Mononuclear cell (primary cell): Measurements from ENCODE around the gene PRDX3. TPM values are rescaled to one million over a fixed set of nuclear protein-coding genes. Genes with fewer than 3 reads are reported as not detected.
"Not testable (repeated sequence)": the region's sequence is repeated elsewhere in the genome, so short reads cannot be mapped to it uniquely, and the experiment has no call there.

ENCODE experiments used
- H3K27me3 ChIP-seq: 2 replicates; pipeline ENCODE4 v1.6.0; 2011; ENCODE audit warnings: low read length, control low read depth; ENCODE audit not compliant: insufficient read depth
- H3K4me1 ChIP-seq: 2 replicates; pipeline ENCODE4 v1.5.1; 2011; ENCODE audit warnings: mild to moderate bottlenecking, low read length, control low read depth; ENCODE audit not compliant: insufficient read depth
- H3K4me3 ChIP-seq: 2 replicates; pipeline ENCODE4 v1.5.1; 2011; ENCODE audit warnings: mild to moderate bottlenecking, low read length, moderate library complexity
- H3K9me3 ChIP-seq: 2 replicates; pipeline ENCODE4 v1.5.1; 2011; ENCODE audit warnings: low read depth, mild to moderate bottlenecking, control low read depth, low read length
- total RNA-seq: library from RNA; depleted of rRNA; stranded (reverse); fragments of >200 nt; gene quantifications from one replicate; pipeline ENCODE4 v1.2.3, GENCODE V29; 2012

The PRDX3 gene
- total RNA-seq, 1 donor, result 28.8 TPM

- no peaks in the 10 kb centered on the region for H3K27me3 ChIP-seq
- no peak overlapping the region for H3K4me3 ChIP-seq
- H3K9me3 ChIP-seq, result no peaks in the 10 kb centered on the region
- peaks cover 21% of the 10 kb centered on the region for H3K4me1 ChIP-seq
Observed at GRCh38 chr10:119190954-119191785, 12.6 kb upstream of the PRDX3 start.

GRCh38 chr10:119190353-119190752 is 11.7 kb upstream of the PRDX3 start:
- Histone ChIP-seq H3K27me3 (no peaks in the 10 kb centered on the region), H3K9me3 (no peaks in the 10 kb centered on the region), H3K4me1 (peaks cover 21% of the 10 kb centered on the region), H3K4me3 (no peak overlapping the region)

GRCh38 chr10:119189811-119190282 is 11.2 kb upstream of the PRDX3 start:
- peaks cover 21% of the 10 kb centered on the region for H3K4me1 ChIP-seq
- H3K27me3 ChIP-seq, result no peaks in the 10 kb centered on the region
- H3K4me3 ChIP-seq, result no peak overlapping the region
- no peaks in the 10 kb centered on the region for H3K9me3 ChIP-seq

- Histone ChIP-seq H3K9me3 (no peaks in the 10 kb centered on the region), H3K4me3 (no peak overlapping the region), H3K27me3 (no peaks in the 10 kb centered on the region), H3K4me1 (peaks cover 6% of the 10 kb centered on the region)
Observed at GRCh38 chr10:119183664-119184412, 5.2 kb upstream of the PRDX3 start.

GRCh38 chr10:119180850-119181400 is 2.3 kb upstream of the PRDX3 start:
- peaks cover 25% of the 10 kb centered on the region for H3K4me1 ChIP-seq
- not testable (repeated sequence) for H3K9me3 ChIP-seq

GRCh38 chr10:119177708-119178371 is 772 bp downstream of the PRDX3 start:
- no peaks in the 10 kb centered on the region for H3K27me3 ChIP-seq
- H3K9me3 ChIP-seq, result no peaks in the 10 kb centered on the region
- peak overlapping the region; percentile 97 for H3K4me3 ChIP-seq
- peaks cover 25% of the 10 kb centered on the region for H3K4me1 ChIP-seq

More at GRCh38 chr10:119180850-119181400, 2.3 kb upstream of the PRDX3 start:
- not testable (repeated sequence) for H3K27me3 ChIP-seq, H3K4me3 ChIP-seq

GRCh38 chr10:119176166-119176565 is 2.4 kb downstream of the PRDX3 start:
- Histone ChIP-seq H3K9me3 (no peaks in the 10 kb centered on the region), H3K27me3 (no peaks in the 10 kb centered on the region), H3K4me1 (peaks cover 25% of the 10 kb centered on the region), H3K4me3 (no peak overlapping the region)

- H3K4me3 ChIP-seq, result no peak overlapping the region
Observed at GRCh38 chr10:119174109-119174508, 4.5 kb downstream of the PRDX3 start.

GRCh38 chr10:119167041-119167440 is 11.6 kb downstream of the PRDX3 start:
- H3K4me3 ChIP-seq, result no peak overlapping the region
- H3K9me3 ChIP-seq, result no peaks in the 10 kb centered on the region
- no peaks in the 10 kb centered on the region for H3K27me3 ChIP-seq
- H3K4me1 ChIP-seq, result peaks cover 26% of the 10 kb centered on the region

More at GRCh38 chr10:119174109-119174508, 4.5 kb downstream of the PRDX3 start:
- Histone ChIP-seq H3K4me1 (peaks cover 22% of the 10 kb centered on the region), H3K9me3 (no peaks in the 10 kb centered on the region), H3K27me3 (no peaks in the 10 kb centered on the region)

GRCh38 chr10:119166564-119166963 is 12.0 kb downstream of the PRDX3 start:
- peaks cover 26% of the 10 kb centered on the region for H3K4me1 ChIP-seq
- H3K27me3 ChIP-seq, result no peaks in the 10 kb centered on the region
- no peak overlapping the region for H3K4me3 ChIP-seq
- H3K9me3 ChIP-seq, result no peaks in the 10 kb centered on the region

- Histone ChIP-seq H3K4me1 (peaks cover 26% of the 10 kb centered on the region), H3K4me3 (peak overlapping the region; percentile 73), H3K27me3 (no peaks in the 10 kb centered on the region), H3K9me3 (no peaks in the 10 kb centered on the region)
Observed at GRCh38 chr10:119166118-119166500, 12.5 kb downstream of the PRDX3 start.

- H3K9me3 ChIP-seq, result no peaks in the 10 kb centered on the region
- no peaks in the 10 kb centered on the region for H3K27me3 ChIP-seq
- peak within 1 kb of the TSS; percentile 73 for H3K4me3 ChIP-seq
- peaks cover 26% of the 10 kb centered on the region for H3K4me1 ChIP-seq
Observed at GRCh38 chr10:119165171-119166117, 13.2 kb downstream of the PRDX3 start, which contains the start of gene SFXN4. Gene SFXN4, minus strand, starts transcription at chr10:119165714. Its CDS starts 67 bp downstream, at chr10:119165647.

- no peaks in the 10 kb centered on the region for H3K9me3 ChIP-seq
- no peak overlapping the region for H3K4me3 ChIP-seq
- H3K4me1 ChIP-seq, result peaks cover 26% of the 10 kb centered on the region
- no peaks in the 10 kb centered on the region for H3K27me3 ChIP-seq
Observed at GRCh38 chr10:119162452-119163092, 16.0 kb downstream of the PRDX3 start.
